GM12873 (cell line): ENCODE measurements around the gene ANKRD6.

Experiments used
- TF ChIP-seq, protein P1 (sequence below): IDR thresholded peaks from 2 replicates; pipeline ENCODE4 v1.5.1; 2012; ENCODE audit warnings: low read depth, mild to moderate bottlenecking, moderate library complexity, low read length, control low read depth; ENCODE audit not compliant: insufficient read depth; ENCODE audit errors: missing control alignments

The ANKRD6 gene

DNA sequence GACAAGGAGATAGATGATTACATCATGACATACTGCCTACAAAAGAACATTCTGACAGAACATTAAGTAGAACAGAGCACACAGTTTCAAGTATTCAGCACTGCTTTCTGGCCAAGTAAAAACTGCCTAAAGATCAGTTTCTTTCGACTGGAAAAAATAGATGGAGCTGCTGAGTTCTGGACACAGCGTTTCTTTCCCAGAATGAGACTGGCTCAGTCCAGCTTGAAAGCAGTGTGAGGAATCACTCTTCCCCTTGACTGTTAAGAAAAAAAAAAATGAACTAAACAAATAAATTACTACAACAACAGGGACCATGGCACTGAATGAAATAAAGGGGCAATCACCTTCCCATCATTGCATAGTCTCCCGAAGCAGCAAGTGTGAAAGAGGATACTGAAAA lies 210.0 kb downstream of the ANKRD6 start:
- TF ChIP-seq, protein P1, sequence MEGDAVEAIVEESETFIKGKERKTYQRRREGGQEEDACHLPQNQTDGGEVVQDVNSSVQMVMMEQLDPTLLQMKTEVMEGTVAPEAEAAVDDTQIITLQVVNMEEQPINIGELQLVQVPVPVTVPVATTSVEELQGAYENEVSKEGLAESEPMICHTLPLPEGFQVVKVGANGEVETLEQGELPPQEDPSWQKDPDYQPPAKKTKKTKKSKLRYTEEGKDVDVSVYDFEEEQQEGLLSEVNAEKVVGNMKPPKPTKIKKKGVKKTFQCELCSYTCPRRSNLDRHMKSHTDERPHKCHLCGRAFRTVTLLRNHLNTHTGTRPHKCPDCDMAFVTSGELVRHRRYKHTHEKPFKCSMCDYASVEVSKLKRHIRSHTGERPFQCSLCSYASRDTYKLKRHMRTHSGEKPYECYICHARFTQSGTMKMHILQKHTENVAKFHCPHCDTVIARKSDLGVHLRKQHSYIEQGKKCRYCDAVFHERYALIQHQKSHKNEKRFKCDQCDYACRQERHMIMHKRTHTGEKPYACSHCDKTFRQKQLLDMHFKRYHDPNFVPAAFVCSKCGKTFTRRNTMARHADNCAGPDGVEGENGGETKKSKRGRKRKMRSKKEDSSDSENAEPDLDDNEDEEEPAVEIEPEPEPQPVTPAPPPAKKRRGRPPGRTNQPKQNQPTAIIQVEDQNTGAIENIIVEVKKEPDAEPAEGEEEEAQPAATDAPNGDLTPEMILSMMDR, result no peak

DNA sequence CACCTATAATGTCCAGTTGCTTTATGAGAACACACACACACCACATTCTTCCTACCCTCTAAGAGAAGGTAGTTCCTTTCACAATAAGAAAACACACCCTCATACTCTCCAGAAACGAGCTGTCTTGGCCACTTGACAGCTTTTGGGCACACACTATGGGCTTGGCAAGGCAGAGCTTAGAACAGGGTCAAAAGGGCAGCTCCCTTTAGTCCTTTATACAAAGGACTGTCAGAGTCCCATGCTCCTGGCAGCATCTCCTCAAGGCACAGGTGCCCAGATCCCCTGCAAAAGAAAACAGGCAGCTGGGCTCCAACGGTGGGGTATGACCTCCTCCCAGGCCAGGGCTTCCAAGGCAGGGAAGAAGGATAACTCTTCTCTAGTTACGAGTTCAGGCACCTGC lies 210.5 kb downstream of the ANKRD6 start:
- TF ChIP-seq, protein P1, result no peak

DNA sequence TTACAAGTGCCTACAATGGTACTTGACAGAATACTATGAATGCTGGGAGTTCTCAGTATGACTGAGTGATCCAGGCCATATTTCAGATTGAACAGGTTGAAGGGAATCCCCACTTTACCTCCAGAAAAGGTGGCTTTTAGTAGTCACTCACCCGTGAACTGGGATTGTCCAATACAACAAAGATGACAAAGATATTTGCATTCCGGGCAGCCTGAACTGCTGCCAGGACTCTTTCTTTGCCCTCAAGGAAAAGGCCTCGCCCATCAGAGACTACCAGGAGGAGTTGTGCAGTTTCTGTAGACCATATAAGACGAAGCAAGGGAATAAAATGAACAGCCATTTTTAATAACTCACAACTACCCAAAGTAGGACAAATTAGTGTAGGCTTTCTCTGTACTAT lies 211.9 kb downstream of the ANKRD6 start:
- TF ChIP-seq, protein P1, result no peak

DNA sequence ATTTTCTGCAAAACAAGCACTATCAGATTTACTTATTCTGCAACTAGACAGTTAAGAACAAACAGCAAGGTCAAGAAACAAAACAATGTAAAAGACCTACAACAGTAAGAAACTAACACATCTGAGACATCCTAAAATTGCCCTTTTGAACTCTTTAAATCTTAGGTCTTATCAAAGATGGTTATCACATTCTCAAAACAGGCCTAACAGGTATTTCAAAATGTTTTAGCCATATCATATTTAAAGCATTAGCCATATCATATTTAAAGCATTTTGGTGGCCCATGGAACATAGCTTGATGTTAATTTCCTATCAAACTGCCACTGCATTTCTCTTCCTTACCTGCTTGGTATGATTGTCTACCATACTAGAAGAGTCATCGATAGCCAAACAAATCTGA lies 216.7 kb downstream of the ANKRD6 start:
- TF ChIP-seq, protein P1, result no peak

DNA sequence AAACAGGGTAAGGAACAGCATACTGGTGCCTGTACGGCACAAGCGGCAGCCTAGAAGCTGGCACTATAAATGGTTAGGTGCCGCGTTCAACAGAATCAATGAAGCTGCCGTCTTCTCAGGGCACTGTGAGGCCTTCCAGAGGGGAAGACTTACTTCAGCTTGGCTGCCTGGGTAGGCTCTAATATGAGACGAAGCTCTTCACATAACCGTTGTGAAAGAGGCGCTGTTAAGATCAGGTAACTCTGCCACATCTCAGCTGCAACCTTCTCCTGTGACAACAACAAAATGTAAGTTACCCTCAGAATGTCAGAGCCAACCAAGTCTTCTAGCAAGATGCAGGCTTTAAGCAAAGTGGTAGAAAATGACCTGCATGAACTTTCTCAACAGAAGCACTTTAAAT lies 217.6 kb downstream of the ANKRD6 start:
- TF ChIP-seq, protein P1, result no peak

DNA sequence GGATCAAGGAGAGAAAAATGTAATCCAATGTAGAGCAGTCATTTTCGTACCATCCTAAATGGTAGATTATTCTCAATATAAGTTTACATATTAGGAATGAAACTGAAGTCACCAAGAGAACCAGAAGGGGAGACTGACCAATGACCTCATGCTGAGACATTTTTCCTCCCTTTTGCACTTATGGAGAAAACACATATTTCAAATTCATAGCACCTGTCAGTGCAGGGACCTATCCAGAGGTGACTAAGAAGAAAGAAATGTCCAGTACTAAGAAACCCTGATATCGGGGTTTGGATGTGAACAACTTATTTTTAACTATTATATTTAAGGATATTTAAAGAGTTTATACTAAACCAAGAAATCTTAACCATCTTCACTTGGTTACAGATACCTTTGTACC lies 222.2 kb downstream of the ANKRD6 start:
- TF ChIP-seq, protein P1, result no peak

DNA sequence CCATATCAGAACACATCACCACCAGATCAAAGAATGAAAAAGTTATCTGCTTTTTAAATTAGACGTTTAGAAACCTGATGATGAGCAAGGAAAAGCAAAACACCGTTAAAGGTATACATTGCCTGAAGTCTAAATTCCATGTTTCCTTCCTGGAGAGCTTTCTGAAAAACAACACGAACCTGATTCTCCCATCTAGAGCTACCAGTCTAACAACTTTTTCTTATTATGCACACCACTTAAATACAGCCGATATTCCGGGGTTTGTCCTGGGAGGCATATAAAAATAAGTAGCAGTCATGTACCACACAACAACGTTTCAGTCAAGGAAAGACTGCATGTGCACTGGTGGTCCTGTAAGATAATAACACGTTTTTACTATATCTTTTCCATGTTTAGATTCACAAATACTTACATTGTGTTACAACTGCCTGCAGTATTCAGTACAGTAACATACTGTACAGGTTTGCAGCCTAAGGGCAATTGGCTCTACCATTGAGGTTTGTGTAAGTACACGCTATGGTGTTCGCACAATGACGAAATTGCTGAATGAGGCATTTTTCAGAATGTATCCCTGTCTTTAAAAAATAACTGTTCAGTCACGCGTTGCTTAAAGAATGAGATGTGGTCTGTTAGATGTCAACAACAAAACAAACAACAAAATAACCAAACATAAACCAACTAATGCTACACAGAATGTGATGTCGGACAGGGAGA lies 224.7 kb downstream of the ANKRD6 start:
- TF ChIP-seq, protein P1, result no peak
